CD4-positive, alpha-beta T cell treated with Interleukin-10 for 1 hour (primary cell): ENCODE results near the gene GRM7.

Source experiments
- DNase-seq: peaks from one replicate; pipeline ENCODE4 v3.0.0-alpha.2; 2020

GRM7 gene

DNA sequence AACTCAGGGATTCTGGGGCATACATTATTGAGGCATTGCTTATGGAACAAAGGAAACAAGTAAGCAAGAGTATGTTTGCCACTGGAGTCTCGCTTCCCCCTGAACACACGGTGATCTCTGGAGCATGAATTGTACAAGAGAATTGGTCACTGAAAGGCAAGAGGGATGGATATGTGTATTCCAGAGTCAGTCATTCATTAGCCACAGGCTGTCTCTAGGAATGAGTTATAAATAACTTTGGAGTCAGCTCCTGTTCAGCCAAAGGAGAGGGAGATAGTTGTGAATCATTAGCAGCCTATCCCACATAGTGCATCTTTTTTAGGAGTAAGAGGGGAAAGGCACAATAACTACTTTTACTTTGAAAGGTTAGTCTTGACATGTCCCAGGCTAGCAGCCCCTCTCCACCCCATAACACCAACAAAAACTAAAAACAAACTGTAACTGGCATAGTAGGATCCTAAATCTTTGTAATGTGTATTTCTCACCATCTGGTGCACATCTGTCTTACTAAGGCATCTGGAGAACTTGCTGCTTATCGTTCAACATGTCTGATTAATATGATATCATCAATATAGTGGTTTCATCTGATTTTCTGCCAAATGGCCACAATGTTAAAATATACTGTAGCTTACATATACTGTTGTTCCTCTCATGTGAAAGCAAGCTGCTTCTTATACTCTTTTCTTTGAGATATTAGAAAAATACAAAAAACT lies 462.2 kb downstream of the GRM7 start:
- DNase-seq: no peak

- DNase-seq: no peak
Measured at GRCh38 chr3:7328339-7328738, 467.4 kb downstream of the GRM7 start.

- no peak for DNase-seq
Measured at GRCh38 chr3:7332696-7333095, 471.8 kb downstream of the GRM7 start.

- DNase-seq: no peak
Measured at GRCh38 chr3:7333125-7333524, 472.2 kb downstream of the GRM7 start.

DNA sequence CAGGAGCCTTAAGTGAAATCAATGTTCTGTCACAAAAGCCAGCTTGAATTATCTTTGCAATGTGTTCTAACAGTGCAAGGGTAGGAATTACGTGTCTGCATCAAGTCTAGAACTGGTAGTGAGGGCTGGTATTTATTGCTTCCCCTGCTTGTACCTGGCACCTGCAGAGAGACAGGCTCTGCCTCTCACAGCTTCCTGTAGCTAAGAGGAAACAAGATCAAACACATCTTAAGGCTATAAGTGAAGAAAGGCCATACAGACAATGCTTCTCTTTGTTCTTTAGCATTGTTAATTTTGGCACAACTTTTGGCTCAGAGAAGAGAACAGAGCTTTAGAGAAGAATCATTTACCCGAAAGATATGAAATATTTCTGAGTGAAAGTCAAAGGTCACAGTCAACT lies 479.9 kb downstream of the GRM7 start:
- no peak for DNase-seq

DNA sequence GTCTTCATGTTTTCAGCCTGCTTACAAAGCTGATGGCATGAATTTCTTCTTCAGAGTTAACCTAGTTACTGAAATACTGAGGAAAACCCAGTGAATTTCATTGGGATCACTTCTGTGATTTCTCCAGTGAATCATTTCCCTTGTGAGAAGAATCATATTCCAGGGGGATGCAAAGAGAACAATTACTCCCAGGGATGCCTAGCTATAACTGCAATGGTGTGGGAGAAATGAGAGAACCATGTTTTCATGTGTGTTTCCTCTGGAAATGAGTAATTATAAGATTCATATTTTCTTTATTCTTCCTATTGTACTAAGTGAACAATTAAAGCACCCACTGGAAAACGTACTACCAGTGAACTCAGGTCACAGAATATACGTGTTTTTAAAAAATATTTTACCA lies 485.4 kb downstream of the GRM7 start:
- DNase-seq: no peak

- DNase-seq: no peak
Measured at GRCh38 chr3:7357101-7357500, 496.2 kb downstream of the GRM7 start.

- no peak for DNase-seq
Measured at GRCh38 chr3:7367968-7368367, 507.1 kb downstream of the GRM7 start.

GRCh38 chr3:7368597-7368996 lies 507.7 kb downstream of the GRM7 start:
- DNase-seq: no peak

DNA sequence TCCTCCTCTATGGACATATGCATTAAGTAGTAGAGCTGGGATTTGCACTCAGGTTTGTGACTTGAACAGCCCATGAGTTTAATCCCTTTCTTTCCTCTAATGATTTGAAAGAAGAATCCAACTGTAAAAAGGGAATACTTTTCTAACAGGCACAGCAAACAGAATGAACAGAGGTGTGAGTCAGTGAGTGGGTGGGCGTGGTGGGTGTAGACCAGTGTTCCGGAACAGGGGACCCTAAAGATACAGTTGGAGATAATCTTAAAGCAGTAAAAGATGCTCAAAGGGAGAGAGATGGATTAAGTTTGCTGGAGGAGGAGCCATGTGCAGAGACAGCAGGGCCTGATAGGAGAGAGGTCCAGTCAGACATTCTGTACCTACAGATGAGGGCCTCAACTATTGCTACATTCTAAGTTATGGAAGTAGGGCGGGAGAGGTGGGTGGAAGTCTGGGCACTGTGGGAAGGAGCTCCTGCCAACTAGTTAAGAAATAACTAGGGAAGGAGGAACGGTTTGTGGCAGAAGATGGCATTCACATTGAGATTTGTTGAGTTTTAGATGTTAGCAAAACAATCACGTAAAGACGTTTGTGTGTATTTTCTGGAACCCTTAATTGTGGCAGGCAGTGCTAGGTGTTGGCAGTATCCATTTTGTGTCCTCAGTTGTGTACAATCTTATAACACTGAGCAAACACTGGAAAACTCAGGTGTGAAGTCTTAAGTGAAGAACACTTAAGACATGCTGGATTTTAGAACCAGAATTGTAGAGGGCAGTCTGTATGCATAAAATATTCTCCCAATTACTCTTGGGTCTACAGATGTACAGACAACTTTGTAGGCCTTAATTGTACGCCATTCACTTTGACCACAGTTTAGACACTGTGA lies 511.0 kb downstream of the GRM7 start:
- DNase-seq: no peak

DNA sequence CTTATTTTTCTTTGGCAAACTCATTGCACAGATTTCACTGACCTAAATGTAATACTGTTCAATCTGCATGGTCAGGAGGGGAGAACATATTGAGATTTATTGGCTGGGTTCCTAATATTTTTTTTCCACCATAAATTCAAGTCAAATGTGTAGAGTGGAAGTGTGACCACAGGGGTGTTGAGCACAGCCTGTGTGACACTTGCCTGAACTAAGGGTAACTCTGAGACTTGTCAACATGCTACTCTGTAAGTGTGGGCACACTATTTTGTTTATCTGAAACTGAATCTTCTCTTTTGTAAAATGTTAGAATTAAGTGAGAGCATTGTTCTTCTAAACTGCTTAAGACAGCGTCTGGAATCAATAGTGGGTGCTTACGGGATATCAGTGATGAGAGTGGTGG lies 516.2 kb downstream of the GRM7 start:
- no peak for DNase-seq

DNA sequence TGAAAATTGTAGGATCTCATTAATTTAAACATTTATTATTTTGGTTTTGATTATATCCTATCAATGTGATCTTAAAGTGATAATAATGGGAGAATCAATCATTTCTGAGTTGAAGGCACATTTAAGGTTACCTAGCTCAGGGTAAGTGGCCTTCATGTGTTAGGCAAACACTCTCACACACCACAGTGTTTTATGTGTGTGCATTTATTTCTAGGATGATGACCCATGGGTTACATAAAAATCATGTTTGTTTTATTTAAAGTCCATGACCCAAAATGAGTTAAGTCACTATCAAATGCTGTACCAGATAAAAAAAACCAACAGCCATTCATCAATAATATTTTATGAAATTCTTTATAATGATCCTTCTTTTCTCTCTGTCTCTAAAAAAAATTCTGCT lies 520.8 kb downstream of the GRM7 start:
- DNase-seq: no peak

DNA sequence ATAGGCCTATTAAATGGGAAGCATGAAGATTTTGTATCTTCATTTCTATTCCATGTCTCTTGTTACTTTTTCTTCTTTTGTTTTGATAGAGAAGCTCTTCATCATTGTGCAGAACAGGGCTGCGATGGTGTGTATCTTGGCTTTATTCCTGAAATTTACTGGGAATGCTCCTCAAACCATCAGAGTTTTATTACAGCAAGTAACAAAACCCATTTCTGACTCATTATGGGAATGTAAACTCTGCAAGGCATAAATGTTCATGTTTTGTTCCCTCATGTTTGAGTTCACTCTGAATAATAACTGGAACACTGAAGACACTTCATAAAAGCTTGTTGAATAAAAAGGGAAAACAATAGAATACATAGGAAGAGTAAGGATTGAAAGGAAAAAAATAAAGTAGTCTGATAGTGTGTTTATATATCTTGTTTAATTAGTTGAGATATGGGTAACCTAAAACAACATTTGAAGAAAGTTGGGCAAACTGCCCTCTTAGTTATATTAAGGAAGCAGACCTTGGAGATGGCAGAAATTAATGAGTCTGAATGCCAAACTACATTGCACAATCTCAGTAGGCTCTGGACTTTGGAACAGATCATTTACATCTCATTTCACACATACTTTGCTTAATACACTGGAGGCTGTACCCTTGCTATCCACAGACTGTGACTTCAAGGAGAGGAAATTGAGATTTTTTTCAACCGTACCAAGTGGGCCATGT lies 521.5 kb downstream of the GRM7 start:
- DNase-seq: no peak

DNA sequence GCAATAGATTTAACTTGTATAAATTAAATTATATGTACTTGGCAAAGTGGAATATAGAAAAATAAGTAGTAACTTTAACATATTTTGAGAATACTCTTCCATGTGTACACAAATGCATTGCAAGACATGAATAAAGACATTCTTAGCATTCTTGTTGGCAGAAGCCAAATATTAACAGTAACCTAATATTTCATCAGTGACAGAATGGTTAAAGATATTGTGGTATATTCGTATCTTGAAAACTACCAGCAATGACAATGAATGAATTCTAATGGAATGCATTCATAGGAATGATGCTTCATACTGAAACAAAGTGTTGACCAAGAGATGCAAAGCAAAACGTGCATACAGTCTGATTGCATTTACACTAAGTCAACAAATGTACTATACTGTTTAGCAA lies 524.7 kb downstream of the GRM7 start:
- DNase-seq: no peak

DNA sequence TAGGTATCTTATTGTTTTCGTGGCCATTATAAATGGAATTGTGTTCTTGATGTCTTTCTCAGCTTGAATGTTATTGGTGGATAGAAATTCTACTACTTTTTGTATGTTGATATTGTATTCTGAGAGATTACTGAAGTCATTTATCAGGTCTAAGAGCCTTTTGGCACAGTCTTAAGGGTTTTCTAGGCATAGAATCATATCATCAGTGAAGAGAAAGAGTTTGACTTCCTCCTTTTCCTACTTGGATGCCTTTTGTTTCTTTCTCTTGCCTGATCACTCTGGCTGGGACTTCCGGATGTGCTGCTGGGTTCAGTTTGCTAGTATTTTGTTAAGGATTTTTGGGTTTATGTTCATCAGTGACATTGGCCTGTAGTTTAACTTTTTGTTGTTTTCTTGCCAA lies 527.1 kb downstream of the GRM7 start:
- no peak for DNase-seq

DNA sequence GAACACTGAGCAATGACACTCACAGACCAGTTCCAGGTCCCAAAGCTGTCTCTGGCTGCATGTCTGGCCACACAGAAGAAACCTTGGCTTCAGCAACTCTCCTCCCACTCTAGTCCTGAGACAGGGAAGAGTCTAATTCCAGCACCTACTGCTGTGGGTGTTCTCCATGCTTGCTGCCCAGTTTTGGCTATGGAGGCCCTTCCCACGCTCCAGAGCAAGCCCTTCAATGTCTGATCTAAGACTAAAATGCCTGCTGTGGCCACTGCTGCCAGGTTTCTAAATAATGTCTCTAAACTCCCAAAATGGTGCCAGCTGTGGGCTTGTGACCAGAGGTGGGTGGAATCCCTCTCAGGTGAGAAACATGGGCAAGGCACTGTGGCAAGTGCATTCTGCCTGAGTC lies 531.3 kb downstream of the GRM7 start:
- no peak for DNase-seq

- no peak for DNase-seq
Measured at GRCh38 chr3:7393944-7394605, 533.2 kb downstream of the GRM7 start.

- DNase-seq: no peak
Measured at GRCh38 chr3:7396534-7396933, 535.6 kb downstream of the GRM7 start.

- DNase-seq: no peak
Measured at GRCh38 chr3:7397097-7397496, 536.2 kb downstream of the GRM7 start.

DNA sequence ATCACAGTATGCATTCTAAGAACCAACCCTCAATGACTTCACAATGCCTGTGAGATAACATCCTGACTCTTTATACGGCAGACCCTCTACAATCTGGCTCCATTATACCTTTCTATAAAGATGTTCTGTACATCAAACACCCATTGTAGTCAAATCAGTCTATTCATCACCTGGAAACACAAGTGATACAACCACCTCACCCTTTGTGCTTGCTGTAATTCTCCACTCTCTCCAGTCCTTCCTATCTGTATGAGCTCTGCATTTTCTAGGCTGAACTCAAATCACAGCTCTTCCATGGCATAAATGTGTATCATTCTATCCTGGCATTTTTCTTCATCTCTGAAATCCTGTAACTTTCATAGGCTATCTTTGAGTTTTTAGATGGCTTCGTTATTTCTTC lies 539.4 kb downstream of the GRM7 start:
- no peak for DNase-seq

DNA sequence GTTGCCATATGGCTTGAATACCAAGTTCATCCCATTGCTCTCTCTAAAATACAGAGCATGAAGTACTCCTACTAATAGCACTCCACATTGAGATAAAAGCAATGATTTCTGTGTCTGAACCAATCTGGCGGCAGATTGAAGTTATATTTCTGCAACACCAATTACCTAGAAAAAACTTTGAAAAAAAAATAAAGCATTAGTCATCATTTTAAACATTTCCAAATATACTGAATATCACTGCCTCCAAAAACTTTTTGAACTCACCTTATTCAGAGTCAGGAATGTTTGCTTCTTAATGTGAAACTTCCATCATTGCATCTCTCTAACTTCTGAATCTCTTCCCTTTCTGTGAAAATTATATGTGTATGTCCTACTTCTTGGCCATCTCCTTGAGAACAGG lies 540.5 kb downstream of the GRM7 start:
- no peak for DNase-seq

- DNase-seq: no peak
Measured at GRCh38 chr3:7407107-7407506, 546.2 kb downstream of the GRM7 start.

- DNase-seq: no peak
Measured at GRCh38 chr3:7410782-7411181, 549.9 kb downstream of the GRM7 start.
